Vagina (tissue), 2 donors: ENCODE results near the gene CDK6.

Experiments used
- CTCF ChIP-seq, 3 experiments: fragments of 450-650 bp in 2 of 3; fragments of 200-600 bp in 1 of 3; sonication (generic) in 1 of 3; IDR thresholded peaks; one replicate each; pipeline ENCODE4 v1.5.1; 2017 to 2019; ENCODE audit warnings: antibody characterized with exemption in 3 of 3, mild to moderate bottlenecking in 2 of 3, moderate library complexity in 2 of 3
- POLR2A ChIP-seq, 2 donors: fragments of 450-650 bp; IDR thresholded peaks; one replicate each; pipeline ENCODE4 v1.6.1; 2017; ENCODE audit warnings: antibody characterized with exemption in 2 of 2, mild to moderate bottlenecking in 2 of 2, moderate library complexity in 2 of 2

- TF ChIP-seq CTCF (IDR thresholded peaks at IDR 0.05) = no peak
- no peak for TF ChIP-seq POLR2A (IDR thresholded peaks at IDR 0.05)
Measured at GRCh38 chr7:92798517-92799249, 37.7 kb downstream of the CDK6 start.
